GM12874 (cell line): ENCODE data around the gene TAF1B.

ENCODE experiments used
- CTCF ChIP-seq: IDR thresholded peaks from 2 replicates; pipeline ENCODE4 v1.5.1; 2011; ENCODE audit warnings: low read depth, mild to moderate bottlenecking, control low read depth, low read length, moderate library complexity; ENCODE audit not compliant: insufficient read depth

The TAF1B gene

GRCh38 chr2:9914384-9915065 is 71.3 kb downstream of the TAF1B start:
- peak; percentile 21; the same call in 1 of the 2 replicates for TF ChIP-seq CTCF

- TF ChIP-seq CTCF: no peak
Measured at GRCh38 chr2:9918275-9918674, 75.0 kb downstream of the TAF1B start.

GRCh38 chr2:9919512-9919911 is 76.2 kb downstream of the TAF1B start:
- no peak for TF ChIP-seq CTCF

DNA sequence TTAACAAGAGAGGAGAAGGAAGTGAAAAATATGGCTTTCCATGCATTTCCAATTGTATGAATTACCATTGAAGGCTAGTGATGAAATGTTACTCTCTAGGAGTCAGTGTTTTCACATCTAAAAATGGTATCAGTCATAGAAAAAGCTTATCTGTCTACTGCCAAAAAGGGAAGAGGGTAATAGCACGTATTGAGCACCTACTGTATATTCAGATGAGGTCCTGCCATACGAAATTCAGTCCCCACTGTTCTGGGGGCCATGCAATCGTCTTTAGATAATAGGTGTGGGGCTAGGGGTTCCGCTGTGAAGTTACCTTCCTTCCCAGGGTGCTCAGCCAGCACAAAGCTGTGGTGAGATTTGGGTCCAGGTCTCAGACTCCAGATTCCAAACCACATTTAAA is 94.0 kb downstream of the TAF1B start:
- TF ChIP-seq CTCF: no peak

DNA sequence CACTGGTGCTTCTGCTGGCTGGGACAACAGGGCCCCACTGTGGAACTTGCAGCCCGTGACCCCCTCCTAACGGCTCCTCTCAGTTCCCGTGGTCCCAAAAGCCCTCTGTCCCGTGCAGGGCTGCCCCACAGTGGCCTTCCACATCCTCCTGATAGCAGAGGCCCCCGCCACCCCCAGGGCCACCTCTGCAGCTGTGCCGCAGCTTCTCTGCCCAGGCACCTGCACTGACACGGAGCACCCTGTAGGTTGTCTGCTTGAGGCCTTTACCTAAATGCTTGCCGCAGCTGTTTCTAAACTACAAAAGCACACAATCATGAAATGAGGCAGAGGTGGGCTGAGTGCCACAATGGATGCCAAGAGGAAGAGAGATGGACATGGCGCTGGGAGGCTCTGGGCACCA is 94.7 kb downstream of the TAF1B start:
- no peak for TF ChIP-seq CTCF

DNA sequence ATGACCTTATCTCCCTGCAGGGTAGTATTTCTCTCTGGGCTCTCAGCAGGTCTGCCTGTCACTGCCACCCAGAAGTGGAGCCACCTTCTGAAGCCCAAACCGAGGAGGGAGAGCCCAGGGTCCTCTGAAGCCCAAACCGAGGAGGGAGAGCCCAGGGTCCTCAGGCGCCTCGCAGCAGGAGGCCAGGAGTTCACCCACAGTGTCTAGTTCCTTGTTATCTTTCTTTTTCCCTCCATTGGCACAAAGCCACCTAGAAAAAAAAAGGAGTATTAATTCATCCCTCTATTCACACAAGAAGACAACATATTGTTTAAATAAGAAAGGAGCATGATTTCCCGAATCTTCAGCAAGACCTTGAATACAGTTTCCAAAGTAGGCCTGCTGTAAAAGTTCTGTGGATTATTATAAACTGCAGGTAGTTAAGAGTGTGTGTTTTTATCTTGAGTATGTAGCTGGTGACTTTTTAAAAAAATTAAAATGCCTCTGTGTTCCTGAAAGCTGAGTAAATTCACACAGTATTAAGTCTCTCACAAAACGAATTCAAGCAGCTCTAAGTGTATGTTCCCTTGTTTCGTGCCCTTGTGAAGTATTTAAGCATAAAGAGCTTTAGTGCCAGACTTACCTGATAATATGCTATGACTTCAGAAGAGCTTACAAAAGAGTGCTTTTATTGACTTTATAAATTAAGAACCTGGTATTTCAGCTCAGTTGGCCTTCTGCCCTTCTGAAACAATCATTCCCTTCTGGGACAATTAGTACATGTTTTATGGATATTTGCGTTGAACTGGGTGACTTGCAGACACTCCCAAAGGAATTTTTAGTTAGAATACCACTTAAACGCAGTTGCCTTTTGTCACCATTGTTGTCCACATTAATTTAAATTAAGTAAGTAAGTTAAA is 96.6 kb downstream of the TAF1B start:
- no peak for TF ChIP-seq CTCF

- TF ChIP-seq CTCF: no peak
Measured at GRCh38 chr2:9941196-9941995, 98.1 kb downstream of the TAF1B start.
